Neural cell (in vitro differentiated cells): ENCODE results near the gene TMEM175. TPM values are rescaled to one million over a fixed set of nuclear protein-coding genes. Genes with fewer than 3 reads are reported as not detected.

Source experiments
- H2AFZ ChIP-seq: fragments of 200-600, 300-800 bp; sonication (generic), shearing (Covaris generic); 2 replicates; pipeline ENCODE4 v1.6.0; 2014; ENCODE audit warnings: low read depth, mild to moderate bottlenecking, antibody characterized with exemption, low read length, moderate library complexity
- H3F3A ChIP-seq: fragments of 200-600 bp; shearing (Covaris generic); 2 replicates; pipeline ENCODE4 v1.6.1; 2016; ENCODE audit warnings: mild to moderate bottlenecking, moderate library complexity, mixed read lengths, antibody characterized with exemption, low read length; ENCODE audit not compliant: insufficient read depth, poor library complexity, severe bottlenecking
- H3K27ac ChIP-seq: fragments of 200-600, 300-800 bp; sonication (generic), shearing (Covaris generic); 2 replicates; pipeline ENCODE4 v1.5.1; 2014; ENCODE audit warnings: mild to moderate bottlenecking, low read length, moderate library complexity
- H3K27me3 ChIP-seq: fragments of 300-800, 200-600 bp; sonication (generic), shearing (Covaris generic); 2 replicates; pipeline ENCODE4 v1.6.0; 2014; ENCODE audit warnings: mild to moderate bottlenecking, low read depth, low read length, moderate library complexity; ENCODE audit not compliant: insufficient read depth
- H3K36me3 ChIP-seq: fragments of 300-800, 200-600 bp; sonication (generic), shearing (Covaris generic); 2 replicates; pipeline ENCODE4 v1.5.1; 2014; ENCODE audit warnings: mild to moderate bottlenecking, antibody characterized with exemption, low read length, moderate library complexity; ENCODE audit not compliant: insufficient read depth
- H3K4me2 ChIP-seq: fragments of 300-800, 200-600 bp; sonication (generic), shearing (Covaris generic); 2 replicates; pipeline ENCODE4 v1.6.0; 2014; ENCODE audit warnings: mild to moderate bottlenecking, low read length
- H3K4me3 ChIP-seq: fragments of 300-800, 200-600 bp; sonication (generic), shearing (Covaris generic); 2 replicates; pipeline ENCODE4 v1.5.1; 2014; ENCODE audit warnings: mild to moderate bottlenecking, low read length, moderate library complexity
- H3K79me2 ChIP-seq: fragments of 200-600 bp; shearing (Covaris generic); replicated peaks from 2 replicates; pipeline ENCODE4 v1.6.0; 2014; ENCODE audit warnings: mild to moderate bottlenecking, low read length, moderate library complexity; ENCODE audit not compliant: insufficient read depth
- H3K9ac ChIP-seq: fragments of 300-800, 200-600 bp; sonication (generic), shearing (Covaris generic); 2 replicates; pipeline ENCODE4 v1.6.1; 2016; ENCODE audit warnings: mild to moderate bottlenecking, low read length, mixed read lengths
- H3K9me2 ChIP-seq: fragments of 200-600 bp; shearing (Covaris generic); 2 replicates; pipeline ENCODE4 v1.6.1; 2016; ENCODE audit warnings: mild to moderate bottlenecking, low read length, mixed read lengths; ENCODE audit not compliant: insufficient read depth
- H3K9me3 ChIP-seq: fragments of 200-600, 300-800 bp; sonication (generic), shearing (Covaris generic); 2 replicates; pipeline ENCODE4 v1.6.1; 2016; ENCODE audit warnings: mild to moderate bottlenecking, mixed run types, low read length, moderate library complexity, mixed read lengths
- H4K20me1 ChIP-seq: fragments of 200-600 bp; shearing (Covaris generic); 2 replicates; pipeline ENCODE4 v1.6.1; 2016; ENCODE audit warnings: mild to moderate bottlenecking, mixed run types; ENCODE audit not compliant: insufficient read depth
- EP300 ChIP-seq: fragments of 450-650 bp; conservative IDR thresholded peaks from 2 replicates; pipeline ENCODE4 v1.6.1; 2014; ENCODE audit warnings: antibody characterized with exemption, mild to moderate bottlenecking, moderate library complexity; ENCODE audit not compliant: poor library complexity, severe bottlenecking
- EZH2 ChIP-seq: fragments of 200-600, 300-800 bp; shearing (Covaris generic), sonication (generic); IDR thresholded peaks from 2 replicates; pipeline ENCODE4 v1.6.1; 2014; ENCODE audit warnings: antibody characterized with exemption, low read length, borderline replicate concordance, mild to moderate bottlenecking; ENCODE audit not compliant: insufficient read depth, poor library complexity, severe bottlenecking
- MXI1 ChIP-seq: fragments of 450-650 bp; conservative IDR thresholded peaks from 2 replicates; pipeline ENCODE4 v1.6.1; 2014; ENCODE audit warnings: antibody characterized with exemption, mild to moderate bottlenecking; ENCODE audit not compliant: poor library complexity, severe bottlenecking
- POLR2AphosphoS5 ChIP-seq: IDR thresholded peaks from 2 replicates; pipeline ENCODE4 v1.6.1; 2012
- RAD21 ChIP-seq: fragments of 450-650 bp; conservative IDR thresholded peaks from 2 replicates; pipeline ENCODE4 v1.6.1; 2014; ENCODE audit warnings: antibody characterized with exemption, mild to moderate bottlenecking, moderate library complexity
- SMC3 ChIP-seq: fragments of 450-650 bp; conservative IDR thresholded peaks from 2 replicates; pipeline ENCODE4 v1.6.1; 2014; ENCODE audit warnings: antibody characterized with exemption, mild to moderate bottlenecking, moderate library complexity; ENCODE audit not compliant: poor library complexity
- TAF1 ChIP-seq: IDR thresholded peaks from 2 replicates; pipeline ENCODE4 v1.6.1; 2012; ENCODE audit warnings: low read depth
- polyA plus RNA-seq: library from polyadenylated mRNA; depleted of rRNA; stranded (reverse); fragments of >200 nt; gene quantifications from 2 replicates; pipeline ENCODE4 v1.2.3, GENCODE V29; 2014
- TF ChIP-seq, protein P1 (sequence below): fragments of 450-650 bp; IDR thresholded peaks from 2 replicates; pipeline ENCODE4 v1.5.1; 2014; ENCODE audit warnings: antibody characterized with exemption, mild to moderate bottlenecking, moderate library complexity; ENCODE audit not compliant: poor library complexity, severe bottlenecking
- TF ChIP-seq, protein P2 (sequence below): IDR thresholded peaks from 2 replicates; pipeline ENCODE4 v1.6.1; 2012; ENCODE audit warnings: borderline replicate concordance

Gene TMEM175
- polyA plus RNA-seq, 1 donor from 2014 or later, result 36.9 TPM

GRCh38 chr4:910366-911091 lies 21.7 kb upstream of the TMEM175 start:
- Histone ChIP-seq H3K36me3 (no peaks in the 10 kb centered on the region), H3K9me3 (no peaks in the 10 kb centered on the region), H3K79me2 (no peaks in the 10 kb centered on the region), H2AFZ (no peak overlapping the region), H3K4me2 (no peak overlapping the region), H3K4me3 (no peak overlapping the region), H3F3A (no peaks in the 10 kb centered on the region), H3K9me2 (no peaks in the 10 kb centered on the region), H3K27me3 (no peaks in the 10 kb centered on the region), H4K20me1 (no peaks in the 10 kb centered on the region), H3K27ac (no peak overlapping the region), H3K9ac (no peak overlapping the region)
- TF ChIP-seq MXI1 (no peak), EP300 (no peak), TAF1 (no peak), RAD21 (no peak), SMC3 (no peak), POLR2AphosphoS5 (no peak), EZH2 (no peak)
- TF ChIP-seq, protein P1, sequence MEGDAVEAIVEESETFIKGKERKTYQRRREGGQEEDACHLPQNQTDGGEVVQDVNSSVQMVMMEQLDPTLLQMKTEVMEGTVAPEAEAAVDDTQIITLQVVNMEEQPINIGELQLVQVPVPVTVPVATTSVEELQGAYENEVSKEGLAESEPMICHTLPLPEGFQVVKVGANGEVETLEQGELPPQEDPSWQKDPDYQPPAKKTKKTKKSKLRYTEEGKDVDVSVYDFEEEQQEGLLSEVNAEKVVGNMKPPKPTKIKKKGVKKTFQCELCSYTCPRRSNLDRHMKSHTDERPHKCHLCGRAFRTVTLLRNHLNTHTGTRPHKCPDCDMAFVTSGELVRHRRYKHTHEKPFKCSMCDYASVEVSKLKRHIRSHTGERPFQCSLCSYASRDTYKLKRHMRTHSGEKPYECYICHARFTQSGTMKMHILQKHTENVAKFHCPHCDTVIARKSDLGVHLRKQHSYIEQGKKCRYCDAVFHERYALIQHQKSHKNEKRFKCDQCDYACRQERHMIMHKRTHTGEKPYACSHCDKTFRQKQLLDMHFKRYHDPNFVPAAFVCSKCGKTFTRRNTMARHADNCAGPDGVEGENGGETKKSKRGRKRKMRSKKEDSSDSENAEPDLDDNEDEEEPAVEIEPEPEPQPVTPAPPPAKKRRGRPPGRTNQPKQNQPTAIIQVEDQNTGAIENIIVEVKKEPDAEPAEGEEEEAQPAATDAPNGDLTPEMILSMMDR, result no peak
- TF ChIP-seq, protein P2, sequence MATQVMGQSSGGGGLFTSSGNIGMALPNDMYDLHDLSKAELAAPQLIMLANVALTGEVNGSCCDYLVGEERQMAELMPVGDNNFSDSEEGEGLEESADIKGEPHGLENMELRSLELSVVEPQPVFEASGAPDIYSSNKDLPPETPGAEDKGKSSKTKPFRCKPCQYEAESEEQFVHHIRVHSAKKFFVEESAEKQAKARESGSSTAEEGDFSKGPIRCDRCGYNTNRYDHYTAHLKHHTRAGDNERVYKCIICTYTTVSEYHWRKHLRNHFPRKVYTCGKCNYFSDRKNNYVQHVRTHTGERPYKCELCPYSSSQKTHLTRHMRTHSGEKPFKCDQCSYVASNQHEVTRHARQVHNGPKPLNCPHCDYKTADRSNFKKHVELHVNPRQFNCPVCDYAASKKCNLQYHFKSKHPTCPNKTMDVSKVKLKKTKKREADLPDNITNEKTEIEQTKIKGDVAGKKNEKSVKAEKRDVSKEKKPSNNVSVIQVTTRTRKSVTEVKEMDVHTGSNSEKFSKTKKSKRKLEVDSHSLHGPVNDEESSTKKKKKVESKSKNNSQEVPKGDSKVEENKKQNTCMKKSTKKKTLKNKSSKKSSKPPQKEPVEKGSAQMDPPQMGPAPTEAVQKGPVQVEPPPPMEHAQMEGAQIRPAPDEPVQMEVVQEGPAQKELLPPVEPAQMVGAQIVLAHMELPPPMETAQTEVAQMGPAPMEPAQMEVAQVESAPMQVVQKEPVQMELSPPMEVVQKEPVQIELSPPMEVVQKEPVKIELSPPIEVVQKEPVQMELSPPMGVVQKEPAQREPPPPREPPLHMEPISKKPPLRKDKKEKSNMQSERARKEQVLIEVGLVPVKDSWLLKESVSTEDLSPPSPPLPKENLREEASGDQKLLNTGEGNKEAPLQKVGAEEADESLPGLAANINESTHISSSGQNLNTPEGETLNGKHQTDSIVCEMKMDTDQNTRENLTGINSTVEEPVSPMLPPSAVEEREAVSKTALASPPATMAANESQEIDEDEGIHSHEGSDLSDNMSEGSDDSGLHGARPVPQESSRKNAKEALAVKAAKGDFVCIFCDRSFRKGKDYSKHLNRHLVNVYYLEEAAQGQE, result no peak

DNA sequence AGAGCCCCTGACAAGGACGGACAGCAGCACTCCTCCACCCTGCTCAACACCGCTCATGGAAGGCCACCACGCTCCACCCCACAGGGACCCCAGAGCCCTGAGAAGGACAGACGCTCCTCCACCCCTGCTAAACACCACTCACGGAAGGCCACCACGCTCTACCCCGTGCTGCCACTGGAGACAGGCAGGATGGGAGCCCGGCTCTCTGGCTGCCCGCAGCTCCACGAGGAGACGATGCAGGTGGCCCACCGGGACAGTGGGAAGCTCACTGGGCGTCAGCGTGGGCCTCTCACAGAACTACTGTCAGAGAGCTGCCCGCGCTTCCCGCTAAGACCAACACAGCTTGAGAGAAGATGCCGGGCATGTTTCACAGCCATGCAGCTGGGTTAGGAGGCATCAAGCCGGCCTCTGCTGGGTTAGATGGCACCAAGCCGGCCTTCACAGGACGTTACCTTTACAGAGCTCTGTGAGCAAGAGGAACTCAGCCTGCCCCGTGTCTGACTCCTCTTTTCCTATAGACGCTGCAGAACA lies 21.0 kb upstream of the TMEM175 start:
- Histone ChIP-seq H3K9me3 (no peaks in the 10 kb centered on the region), H3K27ac (no peak overlapping the region), H3K4me3 (no peak overlapping the region), H3K36me3 (no peaks in the 10 kb centered on the region), H3K9me2 (no peaks in the 10 kb centered on the region), H3K27me3 (no peaks in the 10 kb centered on the region), H2AFZ (no peak overlapping the region), H3K4me2 (no peak overlapping the region), H3K9ac (no peak overlapping the region), H3K79me2 (no peaks in the 10 kb centered on the region), H3F3A (no peaks in the 10 kb centered on the region), H4K20me1 (no peaks in the 10 kb centered on the region)
- TF ChIP-seq TAF1 (no peak), EZH2 (no peak), SMC3 (no peak), EP300 (no peak), POLR2AphosphoS5 (no peak), RAD21 (no peak), MXI1 (no peak)
- TF ChIP-seq, protein P1, result no peak
- TF ChIP-seq, protein P2, result no peak
